ENCODE measurements around the gene LYRM7.

LYRM7 gene

DNA sequence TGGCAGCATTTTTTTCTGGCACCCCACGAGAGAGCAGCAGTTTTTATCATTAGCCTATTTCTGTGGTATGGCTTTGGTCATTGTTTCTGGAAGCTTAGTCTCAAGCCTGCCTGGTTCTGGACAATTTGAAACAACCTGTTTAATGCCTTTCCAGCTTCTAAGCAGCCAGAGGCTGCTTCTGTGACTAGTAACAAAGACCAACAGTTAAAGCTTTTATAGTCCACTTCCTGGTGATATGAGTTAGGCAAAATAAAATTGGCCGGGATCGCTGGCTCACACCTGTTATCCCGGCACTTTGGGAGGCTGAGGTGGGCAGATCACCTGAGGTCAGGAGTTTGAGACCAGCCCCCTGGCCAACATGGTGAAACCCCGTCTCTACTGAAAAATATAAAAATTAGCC lies 24.0 kb downstream of the LYRM7 start:
- in situ Hi-C loops (cut with MboI; ENCODE audit: low sequenced_read_pairs, unreplicated experiment), result no loop called here
- no peak for DNase-seq (ENCODE audit: low spot score)
- TF ChIP-seq, protein P1, sequence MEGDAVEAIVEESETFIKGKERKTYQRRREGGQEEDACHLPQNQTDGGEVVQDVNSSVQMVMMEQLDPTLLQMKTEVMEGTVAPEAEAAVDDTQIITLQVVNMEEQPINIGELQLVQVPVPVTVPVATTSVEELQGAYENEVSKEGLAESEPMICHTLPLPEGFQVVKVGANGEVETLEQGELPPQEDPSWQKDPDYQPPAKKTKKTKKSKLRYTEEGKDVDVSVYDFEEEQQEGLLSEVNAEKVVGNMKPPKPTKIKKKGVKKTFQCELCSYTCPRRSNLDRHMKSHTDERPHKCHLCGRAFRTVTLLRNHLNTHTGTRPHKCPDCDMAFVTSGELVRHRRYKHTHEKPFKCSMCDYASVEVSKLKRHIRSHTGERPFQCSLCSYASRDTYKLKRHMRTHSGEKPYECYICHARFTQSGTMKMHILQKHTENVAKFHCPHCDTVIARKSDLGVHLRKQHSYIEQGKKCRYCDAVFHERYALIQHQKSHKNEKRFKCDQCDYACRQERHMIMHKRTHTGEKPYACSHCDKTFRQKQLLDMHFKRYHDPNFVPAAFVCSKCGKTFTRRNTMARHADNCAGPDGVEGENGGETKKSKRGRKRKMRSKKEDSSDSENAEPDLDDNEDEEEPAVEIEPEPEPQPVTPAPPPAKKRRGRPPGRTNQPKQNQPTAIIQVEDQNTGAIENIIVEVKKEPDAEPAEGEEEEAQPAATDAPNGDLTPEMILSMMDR (IDR thresholded peaks at IDR 0.05; ENCODE audit: borderline replicate concordance, control extremely low read depth, extremely low read depth, insufficient read depth, missing control alignments), result no peak

DNA sequence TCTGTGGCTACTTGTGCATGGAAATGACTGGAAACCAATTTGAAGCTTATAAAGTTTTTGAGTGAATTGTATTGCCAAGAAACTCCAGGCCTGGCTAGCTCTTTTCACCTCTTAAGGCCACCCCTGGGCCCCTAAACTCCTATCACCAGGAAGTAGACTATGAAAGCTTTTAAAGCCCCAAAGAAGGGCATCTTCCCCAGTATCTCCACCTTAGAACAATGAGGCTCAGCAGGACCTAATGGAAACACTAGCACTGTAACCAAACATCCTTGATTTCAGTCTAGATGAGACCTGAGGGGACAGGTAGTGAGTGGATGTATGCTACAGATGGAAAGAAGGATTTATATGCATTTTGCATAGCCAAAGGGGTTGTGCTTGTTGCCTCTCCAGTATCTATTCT lies 25.0 kb downstream of the LYRM7 start:
- no peak for DNase-seq (ENCODE audit: low spot score)
- in situ Hi-C loops (cut with MboI; ENCODE audit: low sequenced_read_pairs, unreplicated experiment), result no loop called here
- TF ChIP-seq, protein P1 (IDR thresholded peaks at IDR 0.05; ENCODE audit: borderline replicate concordance, control extremely low read depth, extremely low read depth, insufficient read depth, missing control alignments), result no peak

DNA sequence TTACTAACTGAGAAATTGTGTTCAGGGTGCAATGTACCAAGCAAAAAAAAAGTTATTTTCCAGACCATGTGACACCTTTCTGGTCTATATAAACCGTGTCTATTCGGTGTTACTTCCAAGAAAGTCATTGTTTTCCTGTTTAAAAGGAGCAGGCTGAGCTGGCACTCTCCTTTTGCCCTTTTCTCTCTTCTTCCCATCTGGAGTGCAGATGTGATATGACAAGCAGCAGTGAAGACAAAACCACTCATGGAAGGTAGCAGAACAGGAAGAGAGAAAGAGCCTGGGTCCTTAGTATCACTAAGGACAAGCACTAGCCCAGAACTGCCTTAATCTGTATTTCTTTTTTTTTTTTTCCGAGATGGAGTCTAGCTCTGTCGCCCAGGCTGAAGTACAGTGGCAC lies 25.6 kb downstream of the LYRM7 start:
- TF ChIP-seq, protein P1 (IDR thresholded peaks at IDR 0.05; ENCODE audit: borderline replicate concordance, control extremely low read depth, extremely low read depth, insufficient read depth, missing control alignments), result no peak
- no peak for DNase-seq (ENCODE audit: low spot score)
- in situ Hi-C loops (cut with MboI; ENCODE audit: low sequenced_read_pairs, unreplicated experiment), result no loop called here

DNA sequence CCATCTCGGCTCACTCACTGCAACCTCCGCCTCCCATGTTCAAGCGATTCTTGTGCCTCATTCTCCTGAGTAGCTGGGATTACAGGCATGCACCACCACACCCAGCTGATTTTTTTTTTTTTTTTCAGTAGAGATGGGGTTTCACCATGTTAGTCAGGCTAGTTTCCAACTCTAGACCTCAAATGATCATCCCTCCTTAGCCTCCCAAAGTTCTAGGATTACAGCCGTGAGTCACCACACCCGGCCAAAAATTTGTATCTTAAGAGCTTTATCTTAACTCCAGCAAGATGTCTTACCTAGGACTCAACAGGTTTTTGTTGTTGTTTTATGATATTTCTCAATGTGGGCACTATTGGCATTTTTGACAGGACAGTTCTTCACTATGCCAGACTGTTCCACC lies 27.9 kb downstream of the LYRM7 start:
- in situ Hi-C loops (cut with MboI; ENCODE audit: low sequenced_read_pairs, unreplicated experiment), result no loop called here
- no peak for DNase-seq (ENCODE audit: low spot score)
- TF ChIP-seq, protein P1 (IDR thresholded peaks at IDR 0.05; ENCODE audit: borderline replicate concordance, control extremely low read depth, extremely low read depth, insufficient read depth, missing control alignments), result no peak

DNA sequence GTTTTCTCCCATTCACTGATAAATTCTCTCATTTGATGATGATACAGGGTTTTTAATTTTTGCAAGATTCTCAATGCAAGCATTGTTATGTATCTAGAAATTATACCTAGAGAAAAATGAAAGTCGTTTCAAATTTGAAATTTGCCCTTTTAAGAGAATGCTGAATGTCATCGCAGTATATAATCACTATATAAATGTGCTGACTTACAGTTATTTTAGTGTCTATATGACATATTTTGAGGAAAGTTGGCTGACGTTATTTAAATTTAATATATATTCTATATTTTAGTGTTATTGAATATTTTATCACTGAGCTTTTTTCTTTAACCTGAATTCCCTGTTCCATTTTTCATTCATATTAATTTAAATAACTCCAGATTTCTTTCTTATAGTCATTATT lies 29.8 kb downstream of the LYRM7 start:
- DNase-seq (ENCODE audit: low spot score), result no peak
- TF ChIP-seq, protein P1 (IDR thresholded peaks at IDR 0.05; ENCODE audit: borderline replicate concordance, control extremely low read depth, extremely low read depth, insufficient read depth, missing control alignments), result no peak
- in situ Hi-C loops (cut with MboI; ENCODE audit: low sequenced_read_pairs, unreplicated experiment), result no loop called here

DNA sequence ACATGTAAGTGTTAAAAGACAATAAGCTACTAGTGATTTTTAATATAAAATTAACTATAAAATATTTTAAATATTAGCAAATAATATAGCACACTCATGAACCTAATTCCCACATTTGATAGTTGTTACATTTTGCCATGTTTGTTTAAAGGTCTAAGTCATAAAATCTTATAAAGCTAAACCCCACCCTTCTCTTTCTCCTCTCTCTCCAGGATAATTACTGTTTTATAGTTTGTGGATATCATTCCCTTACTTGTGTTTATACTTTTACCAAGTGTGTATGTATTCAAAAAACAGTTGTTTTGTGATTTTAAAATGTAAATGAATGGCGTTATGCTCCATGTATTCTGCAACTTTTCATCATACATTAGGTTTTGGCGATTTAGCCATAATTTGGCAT lies 34.2 kb downstream of the LYRM7 start:
- DNase-seq (ENCODE audit: low spot score), result no peak
- in situ Hi-C loops (cut with MboI; ENCODE audit: low sequenced_read_pairs, unreplicated experiment), result no loop called here
- TF ChIP-seq, protein P1 (IDR thresholded peaks at IDR 0.05; ENCODE audit: borderline replicate concordance, control extremely low read depth, extremely low read depth, insufficient read depth, missing control alignments), result no peak

DNA sequence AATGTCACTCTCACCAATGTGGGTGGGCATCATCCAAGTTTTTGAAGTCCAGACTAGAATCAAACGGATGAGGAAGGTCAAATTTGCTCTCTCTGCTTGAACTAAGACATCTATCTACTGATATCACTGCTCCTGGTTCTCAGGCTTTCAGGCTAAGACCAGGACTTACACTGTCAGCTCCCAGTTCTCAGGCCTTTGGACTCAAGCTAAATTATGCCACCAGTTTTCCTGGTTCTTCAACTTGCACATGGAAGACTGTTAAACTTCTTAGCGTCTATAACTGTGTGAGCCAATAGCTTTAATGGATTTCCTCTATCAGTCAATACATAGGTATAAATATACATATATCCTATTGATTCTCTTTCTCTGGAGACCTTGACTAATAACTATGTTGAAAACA lies 35.3 kb downstream of the LYRM7 start:
- in situ Hi-C loops (cut with MboI; ENCODE audit: low sequenced_read_pairs, unreplicated experiment), result no loop called here
- DNase-seq (ENCODE audit: low spot score), result no peak
- TF ChIP-seq, protein P1 (IDR thresholded peaks at IDR 0.05; ENCODE audit: borderline replicate concordance, control extremely low read depth, extremely low read depth, insufficient read depth, missing control alignments), result no peak
